Esophagus (tissue), 2 donors: ENCODE measurements around the gene MROH7. TPM values are rescaled to one million over a fixed set of nuclear protein-coding genes. Genes with fewer than 3 reads are reported as not detected.

Experiments
- H3K27ac ChIP-seq, 2 donors: one replicate each; pipeline ENCODE4 v1.5.1; 2013; ENCODE audit warnings: low read depth in 2 of 2, mild to moderate bottlenecking in 2 of 2, inconsistent platforms in 1 of 2, low read length in 1 of 2, moderate library complexity in 1 of 2
- H3K27me3 ChIP-seq, 2 donors: one replicate each; pipeline ENCODE4 v1.6.1; 2013; ENCODE audit warnings: low read length in 2 of 2, control low read depth in 1 of 2, mild to moderate bottlenecking in 1 of 2; ENCODE audit not compliant: insufficient read depth in 2 of 2, control insufficient read depth in 1 of 2
- H3K36me3 ChIP-seq, 2 donors: one replicate each; pipeline ENCODE4 v1.6.1; 2013; ENCODE audit warnings: low read length in 1 of 2; ENCODE audit not compliant: control insufficient read depth in 2 of 2, insufficient read depth in 2 of 2
- H3K4me1 ChIP-seq, 2 donors: one replicate each; pipeline ENCODE4 v1.6.1; 2013; ENCODE audit warnings: low read length in 1 of 2; ENCODE audit not compliant: control insufficient read depth in 2 of 2, insufficient read depth in 2 of 2
- H3K4me3 ChIP-seq, 2 donors: one replicate each; pipeline ENCODE4 v1.5.1; 2013; ENCODE audit warnings: low read length in 2 of 2, mild to moderate bottlenecking in 2 of 2, low read depth in 1 of 2, moderate library complexity in 1 of 2
- H3K9me3 ChIP-seq, 2 donors: one replicate each; pipeline ENCODE4 v1.6.1; 2013; ENCODE audit warnings: mild to moderate bottlenecking in 2 of 2, low read depth in 1 of 2, low read length in 1 of 2, moderate library complexity in 1 of 2; ENCODE audit not compliant: control insufficient read depth in 2 of 2, insufficient read depth in 1 of 2
- WGBS, 2 donors: extraction: QIAGEN DNeasy Blood & Tissue Kit; methylation state at CpG; one replicate each; pipeline ENCODE4 v1.1.7; 2013; 5-methylcytosine and 5-hydroxymethylcytosine counted together
- polyA plus RNA-seq, 2 donors: library from polyadenylated mRNA; stranded (reverse); fragments of 200-250 nt; gene quantifications; one replicate each; pipeline ENCODE4 v1.2.3, GENCODE V29; 2013
- donor health status: healthy with polysubstance abuse.
- donor health status: Bipolar disorder and iron deficiency.

Gene MROH7
- polyA plus RNA-seq, 2 donors = 0.80 to 2.3 TPM

DNA sequence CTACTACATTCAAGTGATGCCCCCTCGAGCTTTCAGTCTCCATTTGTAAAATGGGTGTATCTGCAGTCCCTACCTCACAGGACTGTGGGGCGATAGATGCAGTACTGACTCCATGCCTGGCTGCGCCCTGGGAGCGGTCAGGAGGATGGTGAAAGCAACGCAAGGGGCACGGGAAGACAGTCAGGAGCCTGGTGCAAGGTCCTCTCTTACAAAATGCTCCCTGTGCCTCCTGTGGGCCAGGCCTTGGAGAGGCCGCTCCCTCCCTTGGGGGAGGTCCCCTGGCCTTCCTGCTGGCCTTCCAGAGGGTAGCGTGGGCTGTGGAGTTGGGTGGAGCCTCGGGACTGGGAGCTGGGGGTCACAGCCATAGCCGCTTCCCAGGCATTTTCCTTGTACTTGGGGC, 39.9 kb upstream of the MROH7 start:
- peaks cover 0 to 8% of the 10 kb centered on the region in 2 donors for H3K4me1 ChIP-seq
- no peaks in the 10 kb centered on the region for H3K27me3 ChIP-seq
- no peak overlapping the region for H3K27ac ChIP-seq
- H3K36me3 ChIP-seq = peaks cover 0 to 11% of the 10 kb centered on the region in 2 donors
- 88 to 93% methylated on average over 10 of the region's 10 CpGs for WGBS, 2 donors
- no peaks in the 10 kb centered on the region for H3K9me3 ChIP-seq
- no peak overlapping the region for H3K4me3 ChIP-seq

- 91 to 92% methylated on average over 18 of the region's 18 CpGs for WGBS, 2 donors
- no peak overlapping the region for H3K27ac ChIP-seq
Observed at GRCh38 chr1:54602554-54602953, 39.0 kb upstream of the MROH7 start.

DNA sequence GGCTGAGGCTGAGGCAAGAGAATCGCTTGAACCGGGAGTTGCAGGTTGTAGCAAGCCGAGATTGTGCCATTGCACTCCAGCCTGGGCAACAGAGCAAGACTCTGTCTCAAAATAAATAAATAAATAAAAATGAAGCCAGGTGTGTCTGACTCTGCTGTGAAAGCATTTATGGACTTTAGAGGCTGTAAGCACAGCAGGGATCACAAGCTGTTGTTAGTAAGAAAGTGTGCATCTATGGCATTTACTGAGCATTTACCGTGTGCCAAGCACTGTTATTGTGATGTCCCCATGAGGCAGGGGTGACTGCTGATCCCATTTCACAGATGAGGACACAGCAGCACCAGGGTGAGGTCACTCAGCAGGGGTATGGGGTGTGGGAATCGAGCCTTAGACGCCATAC, 38.3 kb upstream of the MROH7 start:
- Histone ChIP-seq H3K27me3 (no peaks in the 10 kb centered on the region), H3K9me3 (no peaks in the 10 kb centered on the region), H3K27ac (no peak overlapping the region), H3K4me1 (peaks cover 0 to 8% of the 10 kb centered on the region in 2 donors), H3K4me3 (no peak overlapping the region), H3K36me3 (peaks cover 0 to 17% of the 10 kb centered on the region in 2 donors)
- 88 to 95% methylated on average over 6 of the region's 6 CpGs for WGBS, 2 donors

More at GRCh38 chr1:54602554-54602953, 39.0 kb upstream of the MROH7 start:
- Histone ChIP-seq H3K4me1 (peaks cover 0 to 8% of the 10 kb centered on the region in 2 donors), H3K27me3 (no peaks in the 10 kb centered on the region), H3K9me3 (no peaks in the 10 kb centered on the region), H3K4me3 (no peak overlapping the region), H3K36me3 (peaks cover 0 to 16% of the 10 kb centered on the region in 2 donors)

GRCh38 chr1:54604051-54604450, 37.5 kb upstream of the MROH7 start:
- H3K27me3 ChIP-seq = no peaks in the 10 kb centered on the region
- H3K27ac ChIP-seq = no peak overlapping the region
- H3K4me1 ChIP-seq = peaks cover 0 to 8% of the 10 kb centered on the region in 2 donors
- H3K9me3 ChIP-seq = no peaks in the 10 kb centered on the region
- 42 to 58% methylated on average over 7 of the region's 7 CpGs for WGBS, 2 donors
- H3K36me3 ChIP-seq = peaks cover 0 to 17% of the 10 kb centered on the region in 2 donors
- no peak overlapping the region for H3K4me3 ChIP-seq

GRCh38 chr1:54604572-54605370, 36.8 kb upstream of the MROH7 start:
- H3K36me3 ChIP-seq = peaks cover 0 to 17% of the 10 kb centered on the region in 2 donors
- no peak overlapping the region for H3K4me3 ChIP-seq
- 62 to 74% methylated on average over 13 of the region's 13 CpGs for WGBS, 2 donors
- H3K4me1 ChIP-seq = peaks cover 0 to 8% of the 10 kb centered on the region in 2 donors
- H3K27me3 ChIP-seq = no peaks in the 10 kb centered on the region
- no peak overlapping the region for H3K27ac ChIP-seq
- no peaks in the 10 kb centered on the region for H3K9me3 ChIP-seq

- peaks cover 0 to 8% of the 10 kb centered on the region in 2 donors for H3K4me1 ChIP-seq
- WGBS, 2 donors = 81% methylated on average over 9 of the region's 9 CpGs
- H3K36me3 ChIP-seq = peaks cover 0 to 17% of the 10 kb centered on the region in 2 donors
- no peak overlapping the region for H3K4me3 ChIP-seq
- no peaks in the 10 kb centered on the region for H3K27me3 ChIP-seq
- no peak overlapping the region for H3K27ac ChIP-seq
- H3K9me3 ChIP-seq = peaks cover 0 to 4% of the 10 kb centered on the region in 2 donors
Observed at GRCh38 chr1:54606096-54606989, 35.2 kb upstream of the MROH7 start.

DNA sequence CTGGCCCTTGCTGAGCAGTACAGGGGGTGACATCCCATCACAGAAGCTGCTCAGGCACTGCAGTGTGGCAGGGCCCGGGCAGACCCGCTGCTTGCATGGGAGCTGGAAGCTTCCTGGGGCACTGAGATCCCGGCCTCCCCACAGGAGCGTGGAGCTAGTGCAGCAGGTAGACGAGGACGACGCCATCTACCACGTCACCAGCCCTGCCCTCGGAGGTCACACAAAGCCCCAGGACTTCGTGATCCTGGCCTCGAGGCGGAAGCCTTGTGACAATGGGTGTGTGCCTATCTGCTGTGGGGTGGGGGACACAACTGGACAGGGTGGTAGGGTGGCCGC, 34.6 kb upstream of the MROH7 start:
- Histone ChIP-seq H3K36me3 (peaks cover 0 to 17% of the 10 kb centered on the region in 2 donors), H3K4me1 (peaks cover 0 to 8% of the 10 kb centered on the region in 2 donors), H3K4me3 (no peak overlapping the region), H3K9me3 (peaks cover 0 to 4% of the 10 kb centered on the region in 2 donors), H3K27ac (no peak overlapping the region), H3K27me3 (no peaks in the 10 kb centered on the region)
- 92 to 93% methylated on average over 13 of the region's 13 CpGs for WGBS, 2 donors

DNA sequence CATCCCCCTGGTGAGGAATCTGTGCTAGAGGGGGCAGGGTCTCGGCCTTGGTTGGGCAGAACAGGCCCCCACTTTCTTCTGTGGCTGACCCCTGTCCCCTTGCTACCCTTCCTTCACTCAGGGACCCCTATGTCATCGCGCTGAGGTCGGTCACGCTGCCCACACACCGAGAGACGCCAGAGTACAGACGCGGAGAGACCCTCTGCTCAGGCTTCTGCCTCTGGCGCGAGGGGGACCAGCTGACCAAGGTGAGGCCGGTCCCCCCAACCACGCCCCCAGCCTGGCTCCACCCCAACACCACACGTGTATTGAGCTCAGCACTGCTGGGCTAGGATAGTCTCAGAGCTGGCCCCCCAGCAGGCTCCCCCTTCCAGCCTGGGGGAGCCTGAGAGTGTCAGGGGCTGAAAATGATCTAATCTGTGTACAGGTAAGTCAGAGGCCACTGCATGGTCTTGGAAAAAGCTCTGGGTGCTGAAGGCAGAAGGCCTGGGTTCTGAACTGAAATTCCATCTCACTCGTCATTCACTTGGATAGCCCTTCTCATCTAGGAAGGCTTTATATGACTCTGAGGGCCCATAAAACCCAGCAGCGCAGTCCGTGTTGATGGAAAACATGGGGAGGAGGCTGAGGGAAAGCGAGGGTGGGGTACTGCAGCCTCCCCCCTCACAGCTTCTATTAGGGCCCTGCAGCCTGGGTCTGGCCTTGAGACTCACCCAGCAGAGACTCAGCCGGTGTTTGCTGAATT, 33.6 kb upstream of the MROH7 start:
- Histone ChIP-seq H3K27me3 (no peaks in the 10 kb centered on the region), H3K27ac (no peak overlapping the region), H3K4me1 (peaks cover 0 to 8% of the 10 kb centered on the region in 2 donors), H3K36me3 (peaks cover 0 to 17% of the 10 kb centered on the region in 2 donors), H3K4me3 (no peak overlapping the region), H3K9me3 (peaks cover 0 to 4% of the 10 kb centered on the region in 2 donors)
- WGBS, 2 donors = 90 to 92% methylated on average over 19 of the region's 19 CpGs

DNA sequence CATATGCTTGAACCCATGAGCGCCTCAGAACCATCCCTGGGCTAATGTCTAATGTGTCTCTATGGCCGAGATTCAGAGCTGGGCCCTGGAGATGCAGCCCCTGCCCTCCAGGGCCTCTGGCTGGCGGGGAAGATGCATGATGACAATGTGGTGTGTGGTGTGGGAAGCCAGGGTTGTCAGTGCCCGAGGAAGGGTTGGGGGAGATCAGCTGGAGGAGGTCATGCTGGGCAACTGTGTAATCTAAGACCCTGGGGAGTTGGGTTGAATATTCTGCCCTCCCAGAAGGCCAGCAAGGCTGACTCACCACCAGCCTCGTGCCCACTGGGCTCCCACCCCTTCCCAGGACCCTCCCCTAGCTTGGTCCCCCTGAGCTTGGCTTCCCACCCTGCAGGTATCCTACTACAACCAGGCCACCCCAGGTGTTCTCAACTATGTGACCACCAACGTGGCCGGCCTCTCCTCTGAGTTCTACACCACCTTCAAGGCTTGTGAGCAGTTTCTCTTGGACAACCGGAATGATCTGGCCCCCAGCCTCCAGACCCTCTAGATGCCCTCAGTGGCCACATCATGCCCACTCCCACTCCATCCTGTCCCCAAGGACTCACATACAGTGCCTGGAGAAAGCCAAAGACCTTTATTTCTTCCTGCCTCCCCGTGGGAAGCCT, 32.9 kb upstream of the MROH7 start:
- WGBS, 2 donors = 88 to 91% methylated on average over 8 to 9 of the region's 9 CpGs
- no peak overlapping the region for H3K4me3 ChIP-seq
- peaks cover 0 to 4% of the 10 kb centered on the region in 2 donors for H3K4me1 ChIP-seq
- peaks cover 0 to 17% of the 10 kb centered on the region in 2 donors for H3K36me3 ChIP-seq
- H3K9me3 ChIP-seq = peaks cover 0 to 4% of the 10 kb centered on the region in 2 donors
- no peak overlapping the region for H3K27ac ChIP-seq
- H3K27me3 ChIP-seq = no peaks in the 10 kb centered on the region
